Ovary (tissue), 9 donors: ENCODE results near the gene RPL31. TPM values are rescaled to one million over a fixed set of nuclear protein-coding genes. Genes with fewer than 3 reads are reported as not detected.

ENCODE experiments used
- DNase-seq, 5 donors: peaks; one replicate each; pipeline ENCODE4 v3.0.0-alpha.2; 2019 to 2020
- H3K27ac ChIP-seq, 2 donors: fragments of 200-600 bp; one replicate each; pipeline versions ENCODE4 v1.5.1 to v1.8.0; 2019 to 2022
- H3K27me3 ChIP-seq: fragments of 200-600 bp; one replicate; pipeline ENCODE4 v1.8.0; 2022
- H3K36me3 ChIP-seq: fragments of 200-600 bp; sonication (generic); one replicate; pipeline ENCODE4 v1.5.1; 2019
- H3K4me1 ChIP-seq: one replicate; pipeline ENCODE4 v1.8.1; 2013; ENCODE audit warnings: mild to moderate bottlenecking, moderate library complexity; ENCODE audit not compliant: insufficient read depth
- H3K4me3 ChIP-seq: fragments of 200-600 bp; sonication (generic); one replicate; pipeline ENCODE4 v1.5.1; 2017
- H3K9me3 ChIP-seq, 2 donors: fragments of 200-600 bp in 1 of 2; sonication (generic) in 1 of 2; one replicate each; pipeline versions ENCODE4 v1.5.1 to v1.8.1; 2013 to 2019; ENCODE audit warnings: mild to moderate bottlenecking in 1 of 2, moderate library complexity in 1 of 2
- CTCF ChIP-seq, 3 donors: fragments of 450-650 bp in 2 of 3; fragments of 200-600 bp in 1 of 3; IDR thresholded peaks; one replicate each; pipeline versions ENCODE4 v1.5.1 to v1.8.0; 2016 to 2022; ENCODE audit warnings: antibody characterized with exemption in 3 of 3, mild to moderate bottlenecking in 1 of 3
- EP300 ChIP-seq: sonication (generic); formaldehyde crosslinking; IDR thresholded peaks from one replicate; pipeline ENCODE4 v1.6.1; 2017; ENCODE audit warnings: antibody characterized with exemption
- POLR2A ChIP-seq: fragments of 450-650 bp; IDR thresholded peaks from one replicate; pipeline ENCODE4 v1.6.1; 2017; ENCODE audit warnings: antibody characterized with exemption, mild to moderate bottlenecking, moderate library complexity
- WGBS, 3 donors: extraction: QIAGEN DNeasy Blood & Tissue Kit in 1 of 3; methylation state at CpG; one replicate each; pipeline versions ENCODE4 v1.1.5 to v1.1.7; 2013 to 2017; 5-methylcytosine and 5-hydroxymethylcytosine counted together
- intact Hi-C, 4 donors: fragments of 100-400 bp; cut with DNase I; formaldehyde crosslinking; loops; one replicate each; pipeline versions ENCODE4 v1.11.0 to v1.15.1; 2022 to 2023
- polyA plus RNA-seq, 2 donors: library from polyadenylated mRNA; stranded (reverse); fragments of 200-250 nt in 1 of 2; fragments of 350-450 nt in 1 of 2; fragmentation: Illumina TruSeq in 1 of 2; extraction: RNeasy Lipid Tissue Mini Kit (QIAGEN cat#74804) in 1 of 2; gene quantifications; one replicate each; pipeline ENCODE4 v1.2.3, GENCODE V29; 2013 to 2014
- total RNA-seq, 7 donors: library from RNA; depleted of rRNA in 2 of 7; stranded (reverse); fragments of >200 nt in 2 of 7; fragmentation: NEBNext Ultra II Directional in 3 of 7; extraction: Animal tissue kit (Norgen Biotek cat#: 25700) in 3 of 7; gene quantifications; one replicate each; pipeline versions ENCODE4 v1.1.0 to v1.2.4, GENCODE V29; 2016 to 2023
- donor health status: DM: no; HTN: no; CAD: no; lungs with moderate emphysema.
- donor health status: DM: no; HTN: no; CAD: no.
- donor health status: Bipolar disorder and iron deficiency.
- donor health status: DM: yes; HTN: yes; CAD: no.
- donor health status: DM: no; HTN: no; CAD: no.
- donor health status: DM: yes; HTN: yes; CAD: no.

Gene RPL31
- total and polyA plus RNA-seq, 9 donors: 2,349 to 14,384 (median 3,108) TPM

- no peak for DNase-seq
- WGBS, 3 donors: 61 to 86% (median 81%) methylated on average over 11 of the region's 11 CpGs
- Histone ChIP-seq H3K27me3 (no peaks in the 10 kb centered on the region), H3K4me1 (no peaks in the 10 kb centered on the region), H3K36me3 (no peaks in the 10 kb centered on the region), H3K27ac (no peak overlapping the region), H3K4me3 (no peak overlapping the region), H3K9me3 (no peaks in the 10 kb centered on the region)
- intact Hi-C loops: no loop called here
- TF ChIP-seq CTCF (IDR thresholded peaks at IDR 0.05) (no peak), POLR2A (no peak), EP300 (no peak)
These were observed 37.4 kb upstream of the RPL31 start for GRCh38 chr2:100964681-100965169.

- intact Hi-C loops: no loop called here
- no peak overlapping the region for H3K27ac ChIP-seq
- no peak overlapping the region for H3K4me3 ChIP-seq
These were observed 36.5 kb upstream of the RPL31 start for GRCh38 chr2:100965596-100965995.

GRCh38 chr2:100967716-100968115 lies 34.4 kb upstream of the RPL31 start:
- Histone ChIP-seq H3K4me1 (no peaks in the 10 kb centered on the region), H3K9me3 (no peaks in the 10 kb centered on the region), H3K27ac (no peak overlapping the region), H3K4me3 (no peak overlapping the region), H3K36me3 (no peaks in the 10 kb centered on the region), H3K27me3 (no peaks in the 10 kb centered on the region)
- intact Hi-C loops: no loop called here
- TF ChIP-seq POLR2A (no peak), CTCF (IDR thresholded peaks at IDR 0.05) (no peak), EP300 (no peak)
- DNase-seq: no peak
- 93 to 96% (median 95%) methylated on average over 8 of the region's 8 CpGs for WGBS, 3 donors

More at GRCh38 chr2:100965596-100965995, 36.5 kb upstream of the RPL31 start:
- TF ChIP-seq CTCF (IDR thresholded peaks at IDR 0.05): no peak
- no peak for TF ChIP-seq POLR2A
- no peak for TF ChIP-seq EP300
- no peaks in the 10 kb centered on the region for H3K27me3 ChIP-seq
- no peak for DNase-seq
- H3K4me1 ChIP-seq: no peaks in the 10 kb centered on the region
- H3K36me3 ChIP-seq: no peaks in the 10 kb centered on the region
- no peaks in the 10 kb centered on the region for H3K9me3 ChIP-seq
- WGBS, 3 donors: 93 to 97% (median 96%) methylated on average over 5 of the region's 5 CpGs

DNA sequence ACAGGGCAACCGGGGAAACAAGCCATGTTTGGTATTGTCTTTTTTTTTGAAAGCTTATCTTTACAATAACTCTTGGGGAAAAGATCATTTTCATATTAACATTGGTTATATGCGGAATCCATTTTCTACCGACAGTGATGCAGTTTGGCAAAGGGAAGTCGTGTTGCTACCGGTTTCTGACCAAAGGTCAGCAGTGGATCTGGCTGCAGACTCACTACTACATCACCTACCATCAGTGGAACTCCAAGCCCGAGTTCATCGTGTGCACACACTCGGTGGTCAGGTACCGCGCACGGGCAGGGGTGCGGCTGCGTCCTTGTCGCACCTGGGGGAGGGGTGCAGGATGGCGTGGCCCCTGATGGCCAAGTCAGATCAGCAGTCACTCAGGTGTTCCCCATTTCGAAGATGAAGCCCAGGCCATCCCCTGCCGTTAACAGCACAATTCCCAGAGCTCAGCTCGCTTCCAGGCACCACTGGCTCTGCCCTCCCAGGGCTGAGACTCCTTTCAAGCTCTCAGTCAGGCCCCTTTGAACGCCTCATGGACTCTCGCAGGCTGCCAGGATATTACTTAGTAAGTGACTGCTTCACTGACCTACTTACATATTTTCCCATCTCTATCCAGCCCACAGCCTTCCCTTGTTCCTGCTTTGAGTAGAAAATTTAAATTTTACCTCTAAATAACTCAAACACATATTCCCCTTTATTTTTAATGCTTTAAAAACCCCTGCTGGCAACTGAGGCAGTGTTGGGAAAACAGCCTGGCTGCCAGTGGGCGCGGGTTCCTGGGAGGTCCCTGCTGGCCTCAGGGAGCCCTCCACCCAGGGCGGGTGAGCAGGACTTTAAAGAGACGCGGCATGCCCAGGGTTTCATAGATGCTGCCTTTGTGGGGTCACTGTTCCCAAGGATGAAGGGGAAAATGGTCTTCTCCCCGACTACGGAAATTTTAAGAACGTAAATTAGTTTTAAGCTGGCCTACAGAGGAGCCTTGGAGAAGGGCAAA lies 33.6 kb upstream of the RPL31 start:
- TF ChIP-seq CTCF (IDR thresholded peaks at IDR 0.05) (no peak), EP300 (no peak), POLR2A (no peak)
- intact Hi-C loops: no loop called here
- no peaks in the 10 kb centered on the region for H3K9me3 ChIP-seq
- H3K27ac ChIP-seq: no peak overlapping the region
- no peaks in the 10 kb centered on the region for H3K27me3 ChIP-seq
- no peak for DNase-seq
- H3K36me3 ChIP-seq: no peaks in the 10 kb centered on the region
- H3K4me3 ChIP-seq: no peak overlapping the region
- no peaks in the 10 kb centered on the region for H3K4me1 ChIP-seq
- WGBS, 3 donors: 91 to 94% (median 94%) methylated on average over 28 of the region's 28 CpGs
